Thoracic aorta (tissue), 2 donors: ENCODE measurements around the gene ZFAND5. TPM values are rescaled to one million over a fixed set of nuclear protein-coding genes. Genes with fewer than 3 reads are reported as not detected.

ENCODE experiments used
- ATAC-seq: fragments of 150-250 bp; one replicate; pipeline ENCODE4 v1.8.0; 2017; ENCODE audit warnings: low read depth; ENCODE audit not compliant: insufficient number of reproducible peaks, low FRiP score
- DNase-seq: peaks from one replicate; pipeline ENCODE4 v3.0.0-alpha.2; 2020; ENCODE audit warnings: low spot score
- H3K27ac ChIP-seq, 2 donors: fragments of 200-600 bp; sonication (generic); 1 replicate in 1 of 2; 2 replicates in 1 of 2; pipeline ENCODE4 v1.5.1; 2016; ENCODE audit warnings: mild to moderate bottlenecking in 2 of 2, moderate library complexity in 2 of 2
- H3K27me3 ChIP-seq: fragments of 200-600 bp; sonication (generic); replicated peaks from 2 replicates; pipeline ENCODE4 v1.6.0; 2016; ENCODE audit warnings: mild to moderate bottlenecking; ENCODE audit not compliant: insufficient read depth
- H3K36me3 ChIP-seq: fragments of 200-600 bp; sonication (generic); one replicate; pipeline ENCODE4 v1.5.1; 2016
- H3K4me1 ChIP-seq, 2 donors: fragments of 200-600 bp; sonication (generic); 1 replicate in 1 of 2; 2 replicates in 1 of 2; pipeline versions ENCODE4 v1.5.1 to v1.6.0; 2016; ENCODE audit warnings: low read depth in 2 of 2, mild to moderate bottlenecking in 1 of 2; ENCODE audit not compliant: control insufficient read depth in 1 of 2
- H3K4me3 ChIP-seq: fragments of 200-600 bp; sonication (generic); 2 replicates; pipeline ENCODE4 v1.5.1; 2016; ENCODE audit warnings: mild to moderate bottlenecking
- H3K9me3 ChIP-seq: fragments of 200-600 bp; sonication (generic); 2 replicates; pipeline ENCODE4 v1.5.1; 2016
- CTCF ChIP-seq: fragments of 200-600 bp; sonication (generic); IDR thresholded peaks from one replicate; pipeline ENCODE4 v1.5.1; 2019; ENCODE audit warnings: antibody characterized with exemption
- total RNA-seq, 2 donors: library from RNA; depleted of rRNA; stranded (reverse); fragments of >200 nt; gene quantifications; one replicate each; pipeline versions ENCODE4 v1.1.0 to v1.2.3, GENCODE V29; 2016

The ZFAND5 gene
- total RNA-seq, 2 donors from 2014 or later: 160 to 195 TPM

GRCh38 chr9:72390907-72391306 is 25.9 kb upstream of the ZFAND5 start:
- TF ChIP-seq CTCF: no peak
- Histone ChIP-seq H3K4me1 (no peaks in the 10 kb centered on the region), H3K27ac (no peak overlapping the region), H3K9me3 (no peaks in the 10 kb centered on the region), H3K4me3 (no peak overlapping the region), H3K27me3 (no peaks in the 10 kb centered on the region), H3K36me3 (no peaks in the 10 kb centered on the region)
- ATAC-seq: no peak
- no peak for DNase-seq

GRCh38 chr9:72386186-72386585 is 21.2 kb upstream of the ZFAND5 start:
- H3K9me3 ChIP-seq: no peaks in the 10 kb centered on the region
- no peaks in the 10 kb centered on the region for H3K4me1 ChIP-seq
- no peaks in the 10 kb centered on the region for H3K36me3 ChIP-seq
- TF ChIP-seq CTCF: no peak
- no peak overlapping the region for H3K4me3 ChIP-seq
- H3K27me3 ChIP-seq: no peaks in the 10 kb centered on the region
- DNase-seq (no peak), ATAC-seq (no peak)
- no peak overlapping the region for H3K27ac ChIP-seq

- Histone ChIP-seq H3K4me3 (no peak overlapping the region), H3K27ac (no peak overlapping the region), H3K9me3 (no peaks in the 10 kb centered on the region), H3K4me1 (no peaks in the 10 kb centered on the region), H3K27me3 (no peaks in the 10 kb centered on the region), H3K36me3 (no peaks in the 10 kb centered on the region)
- DNase-seq (no peak), ATAC-seq (no peak)
- no peak for TF ChIP-seq CTCF
Observed at GRCh38 chr9:72384710-72385485, 19.9 kb upstream of the ZFAND5 start.

DNA sequence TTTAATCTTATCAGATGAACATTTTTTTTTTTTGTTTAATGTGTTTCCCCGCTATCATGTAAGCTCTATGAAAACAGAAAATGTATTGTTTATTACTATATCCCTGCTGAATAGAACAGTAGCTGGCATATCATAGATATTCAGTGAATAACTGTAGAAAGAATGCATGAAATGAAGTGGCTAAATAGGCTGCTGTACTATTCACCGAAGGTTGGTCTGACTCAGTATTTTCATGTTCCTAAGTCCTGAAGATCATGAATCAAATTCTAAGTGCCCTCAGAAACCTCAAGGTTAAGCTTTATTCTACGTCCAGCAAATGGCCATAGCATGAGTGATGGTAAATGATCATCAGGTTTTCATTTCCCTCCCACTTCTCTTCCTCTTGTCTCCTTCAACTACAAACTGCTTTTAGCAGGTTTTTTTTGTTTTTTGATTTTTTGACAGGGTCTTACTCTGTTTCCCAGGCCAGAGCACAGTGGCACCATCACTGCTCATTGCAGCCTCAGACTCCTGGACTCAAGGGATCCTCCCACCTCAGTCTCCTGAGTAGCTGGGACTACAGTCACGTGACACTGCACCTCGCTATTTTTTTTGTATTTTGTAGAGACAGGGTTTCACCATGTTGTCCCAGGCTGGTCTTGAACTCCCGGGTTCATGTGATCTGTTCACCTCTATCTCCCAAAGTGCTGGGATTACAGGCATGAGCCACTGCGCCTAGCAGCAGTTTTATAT is 19.1 kb upstream of the ZFAND5 start:
- no peak for DNase-seq
- no peak overlapping the region for H3K27ac ChIP-seq
- no peaks in the 10 kb centered on the region for H3K27me3 ChIP-seq
- no peaks in the 10 kb centered on the region for H3K9me3 ChIP-seq
- no peaks in the 10 kb centered on the region for H3K4me1 ChIP-seq
- no peak for TF ChIP-seq CTCF
- H3K4me3 ChIP-seq: no peak overlapping the region
- no peaks in the 10 kb centered on the region for H3K36me3 ChIP-seq
- no peak for ATAC-seq

- ATAC-seq (no peak), DNase-seq (no peak)
- no peak overlapping the region for H3K4me3 ChIP-seq
- H3K27ac ChIP-seq: no peak overlapping the region
- H3K4me1 ChIP-seq: no peaks in the 10 kb centered on the region
- H3K27me3 ChIP-seq: no peaks in the 10 kb centered on the region
- no peaks in the 10 kb centered on the region for H3K9me3 ChIP-seq
- no peak for TF ChIP-seq CTCF
- no peaks in the 10 kb centered on the region for H3K36me3 ChIP-seq
Observed at GRCh38 chr9:72382405-72382804, 17.4 kb upstream of the ZFAND5 start.
